ENCODE data around the gene DAZAP2. TPM values are rescaled to one million over a fixed set of nuclear protein-coding genes. Genes with fewer than 3 reads are reported as not detected.

The DAZAP2 gene
- total RNA-seq, 1 experiment from 2014 or later = 57.4 TPM

GRCh38 chr12:51214895-51215294 is 23.7 kb upstream of the DAZAP2 start:
- Histone ChIP-seq H3K9ac (ENCODE audit: low read length) (no peak overlapping the region), H2AFZ (ENCODE audit: low read length) (no peak overlapping the region), H4K20me1 (ENCODE audit: low read length) (no peaks in the 10 kb centered on the region), H3K27ac (ENCODE audit: low read length) (no peak overlapping the region), H3K4me3 (ENCODE audit: low read length) (no peak overlapping the region), H3K4me1 (ENCODE audit: insufficient read depth, low read length) (no peaks in the 10 kb centered on the region), H3K9me3 (ENCODE audit: low read length) (no peaks in the 10 kb centered on the region), H3K4me2 (ENCODE audit: low read length) (no peak overlapping the region), H3K36me3 (ENCODE audit: low read depth, low read length) (no peaks in the 10 kb centered on the region), H3K9me2 (replicated peaks; ENCODE audit: low read length) (no peaks in the 10 kb centered on the region), H3F3A (ENCODE audit: low read length, unreplicated experiment) (no peaks in the 10 kb centered on the region), H3K79me2 (ENCODE audit: low read length) (no peaks in the 10 kb centered on the region), H3K27me3 (ENCODE audit: low read length) (no peaks in the 10 kb centered on the region)
- no TSS peak for BruUV-seq (replicated peaks)
- intact Hi-C loops (cut with micrococcal nuclease) = no loop called here
- no peak for ATAC-seq
- DNase-seq = no peak
- TF ChIP-seq CTCF (conservative IDR thresholded peaks at IDR 0.05; ENCODE audit: low read depth, low read length) (no peak), EZH2phosphoT487 (IDR thresholded peaks at IDR 0.05; ENCODE audit: borderline replicate concordance, low read length) (no peak), EZH2 (IDR thresholded peaks at IDR 0.05; ENCODE audit: low read length, unreplicated experiment) (no peak)
- ChIA-PET POLR2A (ENCODE audit: unreplicated experiment) (no interaction called here), CTCF (no interaction called here)

GRCh38 chr12:51216642-51217041 is 22.0 kb upstream of the DAZAP2 start:
- Histone ChIP-seq H3K9me3 (ENCODE audit: low read length) (no peaks in the 10 kb centered on the region), H3K4me2 (ENCODE audit: low read length) (no peak overlapping the region), H3K9me2 (replicated peaks; ENCODE audit: low read length) (no peaks in the 10 kb centered on the region), H3K4me3 (ENCODE audit: low read length) (no peak overlapping the region; the same call in 1 of the 2 replicates), H4K20me1 (ENCODE audit: low read length) (no peaks in the 10 kb centered on the region), H3F3A (ENCODE audit: low read length, unreplicated experiment) (no peaks in the 10 kb centered on the region), H3K79me2 (ENCODE audit: low read length) (no peaks in the 10 kb centered on the region), H3K27me3 (ENCODE audit: low read length) (no peaks in the 10 kb centered on the region), H2AFZ (ENCODE audit: low read length) (no peak overlapping the region), H3K9ac (ENCODE audit: low read length) (no peak overlapping the region), H3K36me3 (ENCODE audit: low read depth, low read length) (no peaks in the 10 kb centered on the region), H3K4me1 (ENCODE audit: insufficient read depth, low read length) (no peaks in the 10 kb centered on the region), H3K27ac (ENCODE audit: low read length) (no peak overlapping the region)
- POLR2A ChIA-PET (ENCODE audit: unreplicated experiment) = no interaction called here
- no TSS peak for BruUV-seq (replicated peaks)
- DNase-seq (no peak), ATAC-seq (no peak)
- intact Hi-C loops (cut with micrococcal nuclease) = no loop called here
- CTCF ChIA-PET = no interaction called here
- no peak for TF ChIP-seq EZH2 (IDR thresholded peaks at IDR 0.05; ENCODE audit: low read length, unreplicated experiment)
- no peak for TF ChIP-seq EZH2phosphoT487 (IDR thresholded peaks at IDR 0.05; ENCODE audit: borderline replicate concordance, low read length)

- H3K27ac ChIP-seq (ENCODE audit: low read length) = no peak overlapping the region
- TF ChIP-seq CTCF (conservative IDR thresholded peaks at IDR 0.05; ENCODE audit: low read depth, low read length) = no peak
- no peak for TF ChIP-seq EZH2 (IDR thresholded peaks at IDR 0.05; ENCODE audit: low read length, unreplicated experiment)
- TF ChIP-seq EZH2phosphoT487 (IDR thresholded peaks at IDR 0.05; ENCODE audit: borderline replicate concordance, low read length) = no peak
- peak overlapping the region; percentile 66 for H3K4me3 ChIP-seq (ENCODE audit: low read length)
- peak; percentile 28 for ATAC-seq
- H3K9me2 ChIP-seq (replicated peaks; ENCODE audit: low read length) = no peaks in the 10 kb centered on the region
- no peaks in the 10 kb centered on the region for H4K20me1 ChIP-seq (ENCODE audit: low read length)
- H3K79me2 ChIP-seq (ENCODE audit: low read length) = no peaks in the 10 kb centered on the region
- peak overlapping the region; percentile 59; the same call in 1 of the 2 replicates for H3K9ac ChIP-seq (ENCODE audit: low read length)
- intact Hi-C loops (cut with micrococcal nuclease) = no loop called here
- H3K9me3 ChIP-seq (ENCODE audit: low read length) = no peaks in the 10 kb centered on the region
- H3K4me2 ChIP-seq (ENCODE audit: low read length) = peak overlapping the region; percentile 80
- POLR2A ChIA-PET (ENCODE audit: unreplicated experiment) = interaction anchor here (0.5 to 0.6 kb wide), 2 partner anchors 413 to 684 kb away, joined by 3 to 4 read pairs; no protein-coding TSS in a partner anchor
- no peaks in the 10 kb centered on the region for H3F3A ChIP-seq (ENCODE audit: low read length, unreplicated experiment)
- CTCF ChIA-PET = no interaction called here
- DNase-seq = no peak
- BruUV-seq (replicated peaks) = no TSS peak
- no peak overlapping the region for H2AFZ ChIP-seq (ENCODE audit: low read length)
- H3K36me3 ChIP-seq (ENCODE audit: low read depth, low read length) = no peaks in the 10 kb centered on the region
- no peaks in the 10 kb centered on the region for H3K27me3 ChIP-seq (ENCODE audit: low read length)
- no peaks in the 10 kb centered on the region for H3K4me1 ChIP-seq (ENCODE audit: insufficient read depth, low read length)
Measured at GRCh38 chr12:51217133-51217967, 21.3 kb upstream of the DAZAP2 start.

Data from PC-3 (cell line).